Measurements from ENCODE around the gene SPINT2. TPM values are rescaled to one million over a fixed set of nuclear protein-coding genes. Genes with fewer than 3 reads are reported as not detected.
A peak's percentile ranks its signal among the peaks of the same experiment; 100 is the strongest.

The SPINT2 gene
- total RNA-seq, 1 donor from 2014 or later, result 13.8 TPM

DNA sequence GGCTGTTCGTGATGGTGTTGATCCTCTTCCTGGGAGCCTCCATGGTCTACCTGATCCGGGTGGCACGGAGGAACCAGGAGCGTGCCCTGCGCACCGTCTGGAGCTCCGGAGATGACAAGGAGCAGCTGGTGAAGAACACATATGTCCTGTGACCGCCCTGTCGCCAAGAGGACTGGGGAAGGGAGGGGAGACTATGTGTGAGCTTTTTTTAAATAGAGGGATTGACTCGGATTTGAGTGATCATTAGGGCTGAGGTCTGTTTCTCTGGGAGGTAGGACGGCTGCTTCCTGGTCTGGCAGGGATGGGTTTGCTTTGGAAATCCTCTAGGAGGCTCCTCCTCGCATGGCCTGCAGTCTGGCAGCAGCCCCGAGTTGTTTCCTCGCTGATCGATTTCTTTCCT lies 27.5 kb downstream of the SPINT2 start:
- no peak for DNase-seq (ENCODE audit: low spot score)

DNA sequence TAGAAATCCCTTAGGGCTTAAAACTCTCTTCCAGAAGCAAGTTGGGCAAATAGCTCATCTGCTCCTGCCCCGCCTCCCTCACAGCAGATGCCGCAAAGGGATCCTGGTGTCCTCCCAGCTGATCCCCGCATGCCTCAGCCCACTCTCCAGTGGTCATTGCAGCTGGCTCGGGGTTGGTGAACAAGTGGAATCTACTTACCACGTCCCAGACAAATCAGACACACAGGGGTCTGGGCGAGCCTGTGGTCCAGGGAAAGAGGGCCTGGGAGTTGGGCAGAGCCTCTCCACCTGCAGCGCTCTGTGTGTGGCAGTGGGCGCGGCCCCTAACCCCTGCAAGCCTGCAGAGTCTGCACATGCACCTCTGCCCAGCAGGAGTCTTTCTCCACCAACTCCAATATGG lies 28.9 kb downstream of the SPINT2 start:
- no peak for DNase-seq (ENCODE audit: low spot score)

DNA sequence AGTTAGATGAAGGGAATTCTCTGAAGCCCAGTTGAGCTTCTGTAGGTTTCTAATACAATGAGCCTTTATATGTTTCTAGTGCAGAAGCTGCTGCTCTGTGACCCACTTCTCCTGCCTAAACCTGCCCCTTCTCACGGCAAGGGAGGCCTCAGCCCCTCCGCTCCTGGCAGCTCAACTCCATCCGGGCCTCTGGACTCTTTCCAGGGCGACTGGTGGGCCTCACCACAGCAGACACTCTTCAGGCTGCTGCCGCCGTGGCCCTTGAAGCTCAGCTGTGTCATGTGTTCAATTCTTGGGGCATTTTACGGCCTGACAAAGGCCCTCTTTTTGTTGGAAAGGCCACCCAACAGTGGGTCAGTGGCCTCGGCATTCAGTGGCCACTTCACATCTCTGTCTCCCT lies 29.7 kb downstream of the SPINT2 start:
- no peak for DNase-seq (ENCODE audit: low spot score)

DNA sequence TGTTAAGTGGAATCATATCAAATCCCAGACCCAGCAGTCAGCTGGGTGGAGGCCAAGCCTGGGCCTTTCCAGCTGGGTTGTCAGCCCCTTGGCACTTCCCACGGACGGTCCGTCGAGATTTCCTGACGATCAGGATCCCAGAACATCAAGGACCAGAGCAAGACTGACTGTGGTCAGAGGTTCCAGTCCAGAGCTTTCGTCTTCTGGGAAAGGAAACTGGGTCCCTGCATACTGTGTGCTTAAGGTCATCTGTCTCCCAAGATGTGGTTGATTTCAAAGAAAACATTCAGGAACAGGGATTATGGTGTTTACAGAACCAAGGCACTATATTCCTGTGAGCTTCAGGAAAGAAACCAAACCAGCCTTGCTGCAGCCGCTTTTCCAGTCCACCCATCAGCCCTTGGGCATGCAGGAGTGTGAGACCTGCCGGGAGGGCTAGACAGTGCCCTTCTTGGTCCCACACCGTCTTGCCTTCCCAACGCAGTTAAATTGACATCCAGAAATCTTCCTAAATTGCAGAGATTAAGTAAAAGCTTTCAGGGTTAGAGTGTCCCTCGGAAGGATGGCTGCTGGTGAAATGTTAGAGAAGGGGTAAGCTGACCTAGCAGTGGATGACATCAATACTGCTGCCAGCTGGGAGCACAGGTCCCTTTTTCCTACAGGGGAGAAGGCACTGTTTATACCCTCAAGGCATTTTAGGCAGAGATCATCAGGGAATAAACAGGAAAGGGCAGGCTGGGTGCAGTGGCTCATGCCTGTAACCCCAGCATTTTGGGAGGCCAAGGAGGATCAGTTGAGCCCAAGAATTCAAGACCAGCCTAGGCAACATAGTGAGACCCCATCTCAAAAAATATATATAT lies 34.7 kb downstream of the SPINT2 start:
- no peak for DNase-seq (ENCODE audit: low spot score)

DNA sequence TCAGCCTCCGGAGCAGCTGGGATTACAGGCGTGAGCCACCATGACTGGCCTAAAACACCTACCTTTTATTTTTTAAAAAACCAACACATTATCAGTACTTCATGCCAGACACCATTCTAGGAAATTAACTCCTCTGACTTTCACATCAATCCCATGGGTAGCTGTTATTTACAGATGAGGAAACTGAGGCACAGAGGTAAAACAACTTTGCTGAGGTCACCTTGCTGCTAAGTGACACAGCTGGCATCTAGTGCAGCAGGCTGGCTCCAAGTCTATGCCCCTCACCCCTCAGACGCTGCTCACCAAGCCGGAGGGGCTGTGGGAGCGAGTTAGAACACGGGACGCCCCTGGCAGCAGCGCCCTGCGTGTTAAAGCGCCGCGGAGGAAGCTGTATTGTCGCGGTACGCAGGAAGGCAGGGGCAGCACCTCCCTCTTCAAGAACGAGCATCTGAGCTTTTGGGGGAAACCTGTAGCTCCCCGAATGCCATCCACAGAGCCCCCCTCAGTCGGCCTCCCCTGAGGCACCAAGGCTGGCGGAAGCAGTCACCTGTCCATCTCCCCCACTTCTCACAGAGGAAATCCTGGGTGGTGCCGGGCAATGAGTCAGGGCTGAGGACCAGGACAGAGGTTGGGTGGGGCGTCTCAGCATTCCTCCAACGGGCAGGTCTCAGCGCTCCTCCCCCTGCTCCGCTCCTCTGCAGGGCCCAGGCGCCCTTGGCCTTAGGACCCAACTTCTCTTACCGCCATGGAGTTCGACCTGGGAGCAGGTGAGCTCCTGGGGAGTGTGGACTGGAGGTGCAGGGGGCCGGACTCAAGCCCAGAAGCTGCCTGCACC lies 39.4 kb downstream of the SPINT2 start, which contains the start of gene C19orf33:
Gene C19orf33 (plus strand): TSS at position 735 of the 835 bp plus-strand sequence. CDS start 11 bp downstream, at position 746.
- no peak for DNase-seq (ENCODE audit: low spot score)

DNA sequence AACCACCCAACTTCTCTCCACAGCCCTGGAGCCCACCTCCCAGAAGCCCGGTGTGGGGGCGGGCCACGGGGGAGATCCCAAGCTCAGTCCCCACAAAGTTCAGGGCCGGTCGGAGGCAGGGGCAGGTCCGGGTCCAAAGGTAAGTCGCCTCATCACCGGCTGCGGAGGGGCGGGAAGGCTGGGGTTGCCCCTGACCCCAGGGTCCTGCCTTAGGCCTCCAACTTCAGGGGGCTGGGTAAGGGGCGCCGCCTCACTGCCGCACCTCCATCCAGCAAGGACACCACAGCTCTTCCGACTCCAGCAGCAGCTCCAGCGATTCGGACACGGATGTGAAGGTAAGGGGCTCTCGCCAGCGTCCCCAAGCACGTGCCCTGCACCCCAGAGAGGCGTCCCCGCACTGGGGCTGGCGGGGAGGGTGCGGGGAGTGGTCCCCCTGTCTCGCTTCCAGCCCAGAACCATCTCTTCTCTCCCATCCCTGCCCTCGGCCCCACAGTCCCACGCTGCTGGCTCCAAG lies 40.0 kb downstream of the SPINT2 start:
- DNase-seq (ENCODE audit: low spot score), result no peak

DNA sequence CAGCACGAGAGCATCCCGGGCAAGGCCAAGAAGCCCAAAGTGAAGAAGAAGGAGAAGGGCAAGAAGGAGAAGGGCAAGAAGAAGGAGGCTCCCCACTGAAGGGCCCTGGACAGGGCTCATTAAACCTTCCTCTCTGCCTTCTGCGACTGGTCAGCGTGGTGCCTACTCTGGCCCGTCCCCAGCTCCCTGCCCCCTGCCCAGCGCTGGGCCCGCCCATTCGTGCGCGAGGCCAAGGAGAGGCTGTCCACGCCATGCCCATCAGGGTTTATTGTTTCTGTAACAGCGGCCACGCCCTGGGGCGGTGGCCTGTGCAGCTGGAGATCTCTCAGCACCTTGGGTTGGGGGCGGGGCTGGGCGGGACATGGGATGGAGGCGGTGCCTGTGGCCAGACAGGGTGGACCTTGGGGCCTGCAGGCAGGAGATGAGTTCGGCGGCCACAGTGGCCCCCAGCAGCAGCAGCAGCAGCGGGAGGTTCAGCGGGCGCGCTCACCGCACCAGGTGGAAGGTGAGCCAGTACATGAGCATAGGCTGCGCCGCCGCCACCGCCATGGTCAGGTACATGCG lies 40.6 kb downstream of the SPINT2 start:
- DNase-seq (ENCODE audit: low spot score), result no peak

DNA sequence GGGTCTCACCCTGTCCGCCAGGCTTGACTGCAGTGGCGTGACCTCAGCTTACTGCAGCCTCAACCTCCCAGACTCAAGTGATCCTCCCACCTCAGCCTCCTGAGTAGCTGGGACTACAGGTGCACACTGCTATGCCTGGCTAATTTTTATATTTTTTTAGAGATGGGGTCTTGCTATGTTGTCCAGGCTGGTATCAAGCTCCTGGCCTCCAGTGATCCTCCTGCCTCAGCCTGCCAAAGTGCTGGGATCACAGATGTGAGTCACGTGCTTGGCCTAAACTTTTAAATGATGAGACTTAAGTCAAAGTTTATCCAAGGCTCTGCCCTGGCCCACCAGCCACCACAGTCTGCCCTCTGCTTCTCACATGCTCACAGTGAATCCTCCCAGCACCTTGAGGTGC lies 41.9 kb downstream of the SPINT2 start:
- no peak for DNase-seq (ENCODE audit: low spot score)

DNA sequence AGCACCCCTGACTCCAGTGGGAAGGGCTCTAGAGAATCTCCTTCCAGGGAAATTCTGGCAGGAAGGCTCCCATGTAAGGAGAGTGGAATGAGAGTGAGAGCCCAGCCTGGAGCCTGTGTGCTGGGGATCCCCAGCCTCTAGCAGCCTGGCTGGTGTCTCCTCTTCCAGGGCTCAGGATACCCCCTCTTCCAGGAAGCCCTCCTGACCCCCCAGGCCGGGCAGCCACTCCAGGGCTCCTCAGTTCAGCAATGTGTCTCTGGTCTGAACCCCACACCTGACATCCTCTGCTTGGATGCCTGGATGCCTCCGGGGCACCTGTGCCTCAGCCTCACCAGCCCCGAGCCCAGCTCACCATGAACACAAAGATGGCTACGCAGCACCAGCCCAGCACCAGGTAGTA lies 42.7 kb downstream of the SPINT2 start:
- no peak for DNase-seq (ENCODE audit: low spot score)

DNA sequence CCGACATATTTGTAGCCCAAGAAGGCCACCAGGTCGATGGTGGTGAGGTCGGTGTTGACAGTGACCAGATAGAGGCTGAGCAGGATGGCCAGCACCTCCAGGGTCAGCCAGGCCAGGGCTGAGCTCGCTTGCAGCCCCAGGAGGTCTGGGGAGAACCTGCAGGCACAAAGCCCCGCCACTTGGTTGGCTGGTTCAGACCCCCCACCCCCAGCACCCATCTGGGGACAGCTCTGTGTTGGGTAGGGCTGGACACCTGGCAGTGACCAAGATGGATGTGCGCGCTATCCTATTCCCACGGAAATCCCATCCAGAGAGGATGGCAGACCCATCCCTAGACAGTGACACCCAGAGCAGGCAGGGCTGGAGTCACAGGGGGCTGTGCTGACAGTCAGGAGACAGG lies 43.2 kb downstream of the SPINT2 start:
- no peak for DNase-seq (ENCODE audit: low spot score)

DNA sequence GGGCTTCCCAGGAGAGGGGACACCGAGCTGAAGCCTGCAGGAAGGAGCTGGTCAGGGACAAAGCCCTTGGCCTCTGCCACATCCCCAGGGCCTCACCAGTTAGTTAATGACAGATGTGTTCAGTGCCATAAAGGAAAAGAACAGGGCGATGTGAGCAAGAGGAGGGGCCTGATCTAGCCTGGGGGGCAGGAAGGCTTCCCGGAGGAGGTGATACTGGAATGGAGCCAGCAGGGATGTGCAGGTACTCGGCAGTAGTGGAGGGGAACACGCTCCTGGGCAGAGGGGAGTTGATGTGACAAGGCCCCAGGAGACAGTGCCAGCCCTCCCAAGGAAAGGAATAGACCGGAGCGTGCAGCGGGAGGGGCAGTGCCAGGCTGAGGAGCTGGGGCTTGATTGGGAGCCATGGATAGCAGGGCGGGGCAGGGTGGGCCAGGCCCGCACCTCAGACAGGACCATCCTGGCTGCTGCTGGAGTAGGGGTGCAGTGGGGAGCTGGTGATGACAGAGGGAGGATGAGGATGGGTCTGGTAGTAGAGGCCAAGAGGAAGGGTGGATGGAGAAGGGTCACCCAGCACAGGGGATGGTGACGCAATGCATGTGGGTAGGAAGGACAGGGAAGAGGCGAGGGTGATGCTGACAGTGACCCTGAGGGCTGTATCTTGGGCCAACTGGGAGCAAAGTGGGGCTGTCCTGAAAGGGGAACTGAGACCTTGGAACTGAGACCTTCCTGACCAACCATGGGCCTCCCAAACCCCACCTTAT lies 43.8 kb downstream of the SPINT2 start:
- DNase-seq (ENCODE audit: low spot score), result no peak

DNA sequence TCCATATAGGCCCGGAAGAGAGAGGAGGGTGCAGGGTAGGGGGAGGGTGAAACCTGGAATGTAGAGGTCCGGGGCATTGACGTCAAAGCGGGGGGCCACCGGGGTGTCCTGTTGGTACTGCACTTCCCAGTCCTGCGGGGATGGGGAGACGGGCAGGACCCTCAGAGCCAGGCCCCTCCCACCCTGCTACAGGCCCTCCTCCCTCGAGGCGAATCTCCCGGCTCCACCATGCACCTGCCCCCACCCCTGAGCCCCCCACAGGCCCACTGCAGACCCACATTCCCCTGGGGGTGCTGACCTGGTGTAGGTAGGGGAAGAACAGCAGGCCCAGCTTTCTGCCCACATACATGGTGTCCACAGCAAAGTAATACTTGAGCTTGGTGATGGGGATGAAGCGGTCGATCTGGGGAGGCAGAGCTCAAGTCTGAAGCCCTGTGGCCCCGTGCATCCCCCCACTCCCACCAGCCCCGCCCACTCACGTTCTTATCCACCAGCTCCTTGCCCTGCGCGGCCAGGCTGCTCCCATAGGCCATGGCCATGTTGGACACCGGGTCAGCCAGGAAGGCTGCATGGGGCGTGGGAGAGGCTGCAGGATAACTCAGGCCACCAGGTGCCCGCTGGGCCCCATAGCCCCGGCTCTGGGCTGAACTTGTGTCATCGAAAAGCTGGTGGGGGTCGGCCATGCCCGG lies 44.7 kb downstream of the SPINT2 start:
- DNase-seq (ENCODE audit: low spot score), result no peak

DNA sequence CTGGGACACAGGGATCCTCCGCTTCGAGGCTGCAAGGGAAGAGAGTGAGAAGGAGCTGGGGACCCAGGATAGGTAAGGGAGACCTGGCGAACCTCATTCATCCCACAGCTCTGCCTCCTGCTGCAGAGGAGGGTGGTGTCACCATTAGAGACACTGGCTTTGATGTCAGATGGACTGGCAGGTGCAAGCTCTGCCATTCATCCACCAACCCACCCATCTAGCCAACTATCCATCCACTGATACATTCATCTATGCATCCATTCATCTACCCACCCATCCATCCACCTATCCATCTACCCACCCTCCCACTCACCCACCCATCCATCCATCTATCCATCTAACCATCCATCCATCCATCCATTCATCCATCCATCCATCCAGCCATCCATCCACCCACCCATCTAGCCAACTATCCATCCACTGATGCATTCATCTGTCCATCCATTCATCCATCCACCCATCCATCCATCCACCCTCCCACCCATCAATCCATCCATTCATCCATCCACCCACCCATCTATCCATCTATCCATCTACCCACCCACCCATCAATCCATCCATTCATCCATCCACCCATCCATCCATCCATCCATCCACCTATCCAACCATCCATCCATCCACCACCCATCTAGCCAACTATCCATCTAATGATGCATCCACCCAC lies 45.4 kb downstream of the SPINT2 start:
- no peak for DNase-seq (ENCODE audit: low spot score)

DNA sequence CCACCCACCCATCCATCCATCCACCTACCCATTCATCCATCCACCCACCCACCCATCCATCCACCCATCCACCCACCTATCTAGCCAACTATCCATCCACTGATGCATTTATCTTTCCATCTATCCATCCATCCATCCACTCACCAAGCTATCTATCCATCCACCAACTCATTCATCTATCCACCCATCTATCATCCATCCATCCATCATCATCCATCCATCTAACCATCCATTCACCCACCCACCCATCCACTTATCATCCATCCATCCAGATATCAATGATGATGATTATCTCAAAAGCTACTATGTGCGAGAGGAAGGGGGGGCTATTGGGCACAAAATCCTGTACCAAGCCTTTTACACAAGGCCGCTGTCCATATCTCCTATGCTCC lies 45.9 kb downstream of the SPINT2 start:
- no peak for DNase-seq (ENCODE audit: low spot score)

DNA sequence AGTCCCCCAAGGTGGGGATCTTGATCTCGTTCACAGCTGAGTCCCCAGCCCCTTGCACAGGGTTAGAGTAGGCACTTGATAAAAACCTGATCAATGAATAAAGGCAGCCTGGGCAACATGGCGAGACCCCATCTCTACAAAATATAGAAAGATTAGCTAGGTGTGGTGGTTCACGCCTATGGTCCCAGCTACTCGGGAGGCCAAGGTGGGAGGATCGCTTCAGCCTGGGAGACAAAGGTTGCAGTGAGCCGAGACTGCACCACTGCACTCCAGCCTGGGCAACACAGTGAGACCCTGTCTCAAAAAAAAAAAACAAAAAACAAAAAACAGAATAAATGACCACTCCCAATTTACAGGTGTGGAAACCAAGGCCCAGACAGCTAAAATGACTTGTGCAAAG lies 46.6 kb downstream of the SPINT2 start:
- DNase-seq (ENCODE audit: low spot score), result no peak

DNA sequence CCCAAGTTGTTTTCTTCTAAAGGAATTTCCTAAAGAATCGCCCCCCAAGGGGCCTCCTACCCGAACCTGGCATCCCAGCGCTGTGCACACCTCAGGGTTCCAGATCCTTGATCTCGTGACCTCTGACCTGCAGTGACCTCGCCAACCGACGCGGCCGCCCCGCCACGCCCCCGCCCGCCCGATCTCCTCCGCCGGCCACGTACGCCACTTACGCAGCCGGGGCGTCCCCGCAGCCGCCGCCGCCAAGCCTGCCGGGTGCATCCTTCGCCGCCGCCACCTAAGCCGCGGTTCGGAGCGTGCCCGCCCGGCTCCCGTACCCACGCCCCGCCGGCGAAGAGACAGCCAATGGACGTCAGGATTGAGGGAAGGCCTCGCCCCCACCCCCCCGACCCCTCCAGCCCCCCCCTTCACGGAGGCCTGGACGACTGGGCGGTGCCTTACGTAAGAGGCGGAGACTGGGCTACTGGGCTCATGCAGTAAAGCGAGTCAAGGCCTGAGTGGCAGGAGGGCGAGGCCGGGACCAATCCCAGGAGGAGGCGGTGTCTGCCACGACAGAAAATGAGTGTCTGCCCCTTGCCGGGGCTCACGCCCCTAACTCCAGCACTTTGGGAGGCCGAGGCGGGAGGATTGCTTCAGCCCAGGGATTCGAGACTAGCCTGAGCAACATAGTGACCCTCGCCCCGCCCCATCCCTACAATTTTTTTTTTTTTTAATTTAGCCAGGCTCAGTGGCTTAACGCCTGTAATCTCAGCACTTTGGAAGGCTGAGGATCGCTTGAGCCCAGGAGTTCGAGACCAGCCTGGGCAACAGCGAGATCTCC lies 51.5 kb downstream of the SPINT2 start, which contains the start of gene YIF1B:
Gene YIF1B (minus strand): TSS at position 291 of the 820 bp plus-strand sequence. CDS start 30 bp downstream, at position 261.
- peak; percentile 97 for DNase-seq (ENCODE audit: low spot score)

DNA sequence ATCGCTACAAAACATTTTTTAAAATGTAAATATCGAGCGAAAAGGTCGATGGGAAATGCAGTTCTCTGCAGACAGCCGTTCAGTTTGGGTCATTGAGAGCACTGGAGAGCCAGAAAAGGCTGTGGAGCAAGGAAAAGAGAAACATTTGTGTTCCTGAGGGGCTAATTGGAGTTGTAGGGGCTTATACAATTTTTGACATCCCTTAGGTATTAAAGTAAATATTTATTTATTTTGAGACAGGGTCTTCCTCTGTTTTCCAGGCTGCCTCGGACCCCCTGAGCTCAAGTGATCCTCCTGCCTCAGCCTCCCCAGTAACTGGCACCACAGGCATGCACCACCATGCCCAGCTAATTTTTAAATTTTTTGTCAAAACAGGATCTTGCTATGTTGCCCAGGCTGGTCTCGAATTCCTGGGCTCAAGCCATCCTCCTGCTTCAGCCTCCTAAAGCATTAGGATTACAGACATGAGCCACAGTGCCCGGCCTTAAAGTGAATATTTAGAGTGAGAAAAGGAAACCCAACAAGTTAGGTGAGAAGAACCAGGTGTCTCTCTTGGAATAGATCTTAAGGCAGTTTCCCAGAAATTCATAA lies 52.2 kb downstream of the SPINT2 start:
- no peak for DNase-seq (ENCODE audit: low spot score)

DNA sequence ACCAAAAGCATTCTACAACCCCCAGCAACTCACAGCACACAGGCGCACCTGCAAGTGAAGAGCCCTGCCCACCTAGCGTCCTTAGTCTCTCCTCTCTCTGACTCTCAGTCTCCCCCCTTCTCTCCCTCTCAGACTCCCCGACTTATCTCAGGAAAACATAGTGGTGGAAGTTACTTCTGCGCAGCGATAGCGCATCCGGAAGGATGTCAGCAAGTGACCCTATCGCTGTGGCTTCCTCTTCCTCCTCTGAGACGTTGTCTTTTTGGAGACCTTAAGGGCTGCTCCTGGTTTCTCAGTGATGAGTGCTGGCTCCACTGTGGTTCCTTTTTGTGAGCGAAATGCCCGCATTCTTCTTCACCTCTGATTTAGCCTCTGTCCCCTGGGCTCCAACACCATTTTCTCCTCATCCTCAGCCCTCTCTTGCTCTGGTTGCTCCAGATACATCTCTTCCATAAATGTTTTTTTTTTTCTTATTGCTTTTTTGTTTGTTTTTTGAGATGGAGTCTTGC lies 52.8 kb downstream of the SPINT2 start:
- DNase-seq (ENCODE audit: low spot score), result no peak
